Endothelial cell (in vitro differentiated cells): ENCODE measurements around the gene SUPT3H. TPM values are rescaled to one million over a fixed set of nuclear protein-coding genes. Genes with fewer than 3 reads are reported as not detected.
A peak's percentile ranks its signal among the peaks of the same experiment; 100 is the strongest.

Experiments used
- DNase-seq: peaks from one replicate; pipeline ENCODE4 v3.0.0; 2021; ENCODE audit warnings: low spot score
- H3K27ac Mint-ChIP-seq: one replicate; pipeline ENCODE4 v1.8.0; 2021; ENCODE audit warnings: mixed read lengths, inconsistent platforms; ENCODE audit not compliant: unreplicated experiment
- H3K27me3 Mint-ChIP-seq: one replicate; pipeline ENCODE4 v1.8.0; 2021; ENCODE audit warnings: mild to moderate bottlenecking, moderate library complexity, mixed read lengths, inconsistent platforms; ENCODE audit not compliant: unreplicated experiment
- H3K36me3 Mint-ChIP-seq: one replicate; pipeline ENCODE4 v1.8.0; 2021; ENCODE audit warnings: mild to moderate bottlenecking, low read depth, mixed read lengths, inconsistent platforms; ENCODE audit not compliant: unreplicated experiment
- H3K4me1 Mint-ChIP-seq: one replicate; pipeline ENCODE4 v1.8.0; 2021; ENCODE audit warnings: mild to moderate bottlenecking, mixed read lengths, inconsistent platforms; ENCODE audit not compliant: unreplicated experiment
- H3K4me3 Mint-ChIP-seq: one replicate; pipeline ENCODE4 v1.8.0; 2021; ENCODE audit warnings: mild to moderate bottlenecking, mixed read lengths, inconsistent platforms; ENCODE audit not compliant: unreplicated experiment
- H3K9me3 Mint-ChIP-seq: one replicate; pipeline ENCODE4 v1.8.0; 2021; ENCODE audit warnings: mixed read lengths, inconsistent platforms; ENCODE audit not compliant: unreplicated experiment
- long read RNA-seq: library from polyadenylated mRNA; unstranded; transcript quantifications from one replicate; pipeline ENCODE4 v2.0.0, GENCODE V29; 2020; ENCODE audit not compliant: unreplicated experiment
- total RNA-seq: library from RNA; stranded (reverse); fragmentation: NEBNext Ultra II Directional; extraction: Animal tissue kit (Norgen Biotek cat#: 25700); gene quantifications from one replicate; pipeline ENCODE4 v1.2.1, GENCODE V29; 2021; ENCODE audit not compliant: unreplicated experiment
- TF ChIP-seq, protein P1 (sequence below): fragments of 200-600 bp; sonication (generic); IDR thresholded peaks from one replicate; pipeline ENCODE4 v1.5.0; 2021; ENCODE audit warnings: antibody characterized with exemption; ENCODE audit not compliant: unreplicated experiment

SUPT3H gene
- total RNA-seq, result 28.5 TPM
- long read RNA-seq, partial matches to known transcripts, result 1 of 2 reads
- long read RNA-seq, other reads (novel, unspliced or antisense), result 1 of 2 reads

DNA sequence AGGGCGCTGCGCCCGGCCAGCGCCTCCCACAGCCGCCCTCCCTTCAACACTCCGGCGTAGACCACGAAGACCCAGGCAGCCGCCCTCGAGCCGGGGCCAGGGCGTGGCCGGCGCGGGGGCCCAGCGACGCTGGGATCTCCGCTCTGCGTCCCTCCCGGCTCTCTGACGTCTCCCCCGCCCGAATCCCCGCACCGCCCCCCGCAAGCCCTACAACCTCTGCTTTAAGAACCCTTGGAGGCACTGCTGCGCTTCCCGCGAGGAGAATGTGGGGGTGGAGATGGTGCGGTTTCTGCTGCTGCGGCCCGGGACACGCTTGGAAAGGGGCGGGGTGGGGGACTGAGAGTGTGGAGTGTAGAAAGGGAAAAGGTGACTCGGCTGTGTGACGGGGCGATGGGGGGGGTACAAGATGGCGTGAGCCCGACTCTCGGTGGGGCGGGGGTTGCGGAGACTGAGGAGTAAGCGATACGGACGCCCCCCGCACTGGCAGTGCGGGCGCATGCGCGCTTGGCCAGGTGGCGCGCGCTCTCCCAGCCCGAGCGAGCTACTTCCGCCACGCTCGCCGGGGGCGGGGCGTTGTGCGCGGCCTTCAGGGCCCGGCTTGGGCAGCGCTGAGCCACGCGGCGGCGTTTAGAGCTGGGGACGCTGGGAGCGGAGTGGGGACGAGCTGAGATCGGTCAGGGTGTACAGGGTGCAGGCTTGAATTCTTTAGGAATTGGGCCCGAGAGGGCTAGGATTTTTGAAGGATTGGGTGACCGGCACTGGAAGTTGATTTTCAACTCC lies at the start of gene SUPT3H:
Gene SUPT3H, minus strand, starts transcription at position 381 of the 780 bp plus-strand sequence.
- peak; percentile 95 for DNase-seq
- Mint-ChIP-seq H3K27me3 (peaks cover 9% of the 10 kb centered on the region), H3K36me3 (no peaks in the 10 kb centered on the region), H3K9me3 (no peaks in the 10 kb centered on the region), H3K4me3 (peak within 1 kb of the TSS; percentile 99), H3K27ac (peak within 1 kb of the TSS; percentile 99), H3K4me1 (peaks cover 19% of the 10 kb centered on the region)
- TF ChIP-seq, protein P1, sequence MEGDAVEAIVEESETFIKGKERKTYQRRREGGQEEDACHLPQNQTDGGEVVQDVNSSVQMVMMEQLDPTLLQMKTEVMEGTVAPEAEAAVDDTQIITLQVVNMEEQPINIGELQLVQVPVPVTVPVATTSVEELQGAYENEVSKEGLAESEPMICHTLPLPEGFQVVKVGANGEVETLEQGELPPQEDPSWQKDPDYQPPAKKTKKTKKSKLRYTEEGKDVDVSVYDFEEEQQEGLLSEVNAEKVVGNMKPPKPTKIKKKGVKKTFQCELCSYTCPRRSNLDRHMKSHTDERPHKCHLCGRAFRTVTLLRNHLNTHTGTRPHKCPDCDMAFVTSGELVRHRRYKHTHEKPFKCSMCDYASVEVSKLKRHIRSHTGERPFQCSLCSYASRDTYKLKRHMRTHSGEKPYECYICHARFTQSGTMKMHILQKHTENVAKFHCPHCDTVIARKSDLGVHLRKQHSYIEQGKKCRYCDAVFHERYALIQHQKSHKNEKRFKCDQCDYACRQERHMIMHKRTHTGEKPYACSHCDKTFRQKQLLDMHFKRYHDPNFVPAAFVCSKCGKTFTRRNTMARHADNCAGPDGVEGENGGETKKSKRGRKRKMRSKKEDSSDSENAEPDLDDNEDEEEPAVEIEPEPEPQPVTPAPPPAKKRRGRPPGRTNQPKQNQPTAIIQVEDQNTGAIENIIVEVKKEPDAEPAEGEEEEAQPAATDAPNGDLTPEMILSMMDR, result no peak

DNA sequence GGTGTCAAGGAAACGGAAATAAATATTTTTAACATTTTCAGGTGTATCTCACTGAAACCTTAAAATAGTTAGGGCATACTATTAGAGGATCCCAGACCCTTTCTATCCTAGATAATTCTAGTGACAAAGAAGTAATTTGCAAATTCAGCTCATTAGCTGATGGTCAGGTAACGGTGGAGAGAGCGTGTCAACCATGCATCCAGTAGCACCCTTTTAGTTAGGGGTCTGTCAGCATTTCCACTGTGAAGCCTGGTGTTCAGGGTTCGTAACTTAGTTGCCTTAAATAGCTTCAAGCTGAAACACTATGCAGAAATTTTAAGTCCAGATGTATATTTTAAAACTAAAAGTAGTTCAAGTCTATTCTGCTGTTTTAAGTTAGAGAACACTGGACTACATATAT lies 48.5 kb upstream of the SUPT3H start:
- Mint-ChIP-seq H3K27ac (no peak overlapping the region), H3K36me3 (no peaks in the 10 kb centered on the region), H3K4me1 (no peaks in the 10 kb centered on the region), H3K4me3 (no peak overlapping the region), H3K27me3 (peaks cover 9% of the 10 kb centered on the region), H3K9me3 (no peaks in the 10 kb centered on the region)
- DNase-seq, result no peak
- TF ChIP-seq, protein P1, result no peak

DNA sequence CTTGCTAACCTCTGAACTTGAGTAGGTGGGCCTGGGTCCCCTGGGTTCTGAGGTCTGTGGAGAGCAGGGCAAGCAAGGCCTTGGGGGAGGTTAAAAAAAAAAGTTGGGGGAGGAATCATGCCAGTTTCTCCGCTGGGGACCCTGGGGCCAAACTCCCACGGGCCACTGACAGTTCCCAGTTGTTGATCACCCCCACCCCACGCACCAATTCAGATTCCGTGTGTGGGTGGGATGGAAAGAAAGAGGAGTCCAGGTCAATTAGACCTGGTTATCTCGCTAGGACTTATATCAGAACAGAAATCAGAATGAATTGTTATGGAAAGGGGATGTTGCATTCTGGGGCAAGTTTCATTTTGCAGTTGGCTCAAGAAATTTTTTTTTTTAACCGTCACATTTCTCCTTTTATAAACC lies 46.7 kb upstream of the SUPT3H start:
- peaks cover 7% of the 10 kb centered on the region for H3K4me1 Mint-ChIP-seq
- no peak overlapping the region for H3K27ac Mint-ChIP-seq
- no peaks in the 10 kb centered on the region for H3K36me3 Mint-ChIP-seq
- peak overlapping the region; percentile 82 for H3K4me3 Mint-ChIP-seq
- no peaks in the 10 kb centered on the region for H3K9me3 Mint-ChIP-seq
- no peak for DNase-seq
- peaks cover 11% of the 10 kb centered on the region for H3K27me3 Mint-ChIP-seq
- TF ChIP-seq, protein P1, result no peak

DNA sequence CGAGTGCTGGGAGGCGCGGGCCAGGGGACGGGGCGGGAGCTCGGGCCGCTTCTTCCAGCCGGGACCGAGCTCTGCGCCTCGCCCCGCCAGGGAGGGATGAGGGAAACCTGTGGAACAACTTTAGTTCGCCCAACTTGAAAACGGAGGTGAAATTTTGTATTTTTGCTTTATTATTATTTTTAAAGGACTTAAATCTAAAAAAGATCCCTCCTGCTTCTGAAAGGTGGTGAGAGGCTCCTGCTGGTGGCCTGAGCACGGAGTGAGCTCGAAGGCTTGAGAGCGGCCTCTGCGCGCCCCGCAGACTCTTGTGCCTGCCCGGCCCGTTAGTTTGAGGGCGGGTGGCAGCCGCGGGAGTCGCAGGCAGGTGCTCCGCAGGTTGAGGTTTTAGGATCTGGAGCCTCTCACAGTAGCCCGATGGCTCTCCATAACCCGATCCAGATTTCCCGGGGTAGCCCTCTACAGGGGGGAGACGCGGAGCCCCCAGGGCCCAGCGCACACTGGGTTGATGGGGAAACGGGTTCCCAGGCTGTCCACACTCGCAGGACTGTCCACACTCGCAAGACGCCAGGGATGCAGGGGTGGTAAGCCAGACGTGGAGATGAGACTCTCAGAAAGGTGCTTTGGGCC lies 46.2 kb upstream of the SUPT3H start:
- TF ChIP-seq, protein P1, result no peak
- peaks cover 14% of the 10 kb centered on the region for H3K27me3 Mint-ChIP-seq
- H3K4me1 Mint-ChIP-seq, result peaks cover 11% of the 10 kb centered on the region
- no peaks in the 10 kb centered on the region for H3K9me3 Mint-ChIP-seq
- peak; percentile 52 for DNase-seq
- H3K27ac Mint-ChIP-seq, result no peak overlapping the region
- H3K36me3 Mint-ChIP-seq, result no peaks in the 10 kb centered on the region
- peak overlapping the region; percentile 82 for H3K4me3 Mint-ChIP-seq
